Right hindlimb (tissue), 1 donor: Measurements from ENCODE around the gene CIAO1.
"Not testable (repeated sequence)": the region's sequence is repeated elsewhere in the genome, so short reads cannot be mapped to it uniquely, and the experiment has no call there.

ENCODE experiments used
- DNase-seq: peaks from one replicate; pipeline ENCODE4 v3.0.0-alpha.2; 2018

CIAO1 gene

DNA sequence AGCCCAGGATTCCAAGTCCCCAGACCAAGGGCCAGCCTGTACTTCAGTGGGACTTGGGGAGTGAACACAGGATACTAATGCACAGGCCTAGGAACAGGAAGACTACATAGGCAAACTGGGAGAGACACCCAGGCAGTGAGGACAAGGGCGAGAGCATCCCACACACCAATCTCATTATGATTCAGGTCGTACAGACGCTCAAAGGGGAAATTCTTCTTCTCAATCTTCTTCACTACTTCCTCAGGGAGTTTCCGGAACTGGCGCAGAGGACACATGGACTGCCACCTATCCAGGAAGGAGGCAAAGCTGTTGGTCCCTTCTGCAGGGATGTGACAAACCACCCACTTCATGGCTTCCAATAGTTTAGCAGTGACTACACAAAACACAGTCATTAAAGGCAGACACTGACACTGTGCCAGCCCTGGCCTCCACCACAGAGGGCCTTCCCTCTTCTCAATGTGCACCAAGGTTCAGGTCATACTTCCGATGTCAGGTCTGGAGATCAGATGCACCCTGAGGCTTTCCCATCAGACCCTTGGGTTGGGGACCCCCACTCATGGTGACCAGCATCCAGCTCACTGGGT lies 21.3 kb downstream of the CIAO1 start:
- DNase-seq: no peak

- DNase-seq: no peak
Observed at GRCh38 chr2:96291751-96292150, 25.7 kb downstream of the CIAO1 start.

DNA sequence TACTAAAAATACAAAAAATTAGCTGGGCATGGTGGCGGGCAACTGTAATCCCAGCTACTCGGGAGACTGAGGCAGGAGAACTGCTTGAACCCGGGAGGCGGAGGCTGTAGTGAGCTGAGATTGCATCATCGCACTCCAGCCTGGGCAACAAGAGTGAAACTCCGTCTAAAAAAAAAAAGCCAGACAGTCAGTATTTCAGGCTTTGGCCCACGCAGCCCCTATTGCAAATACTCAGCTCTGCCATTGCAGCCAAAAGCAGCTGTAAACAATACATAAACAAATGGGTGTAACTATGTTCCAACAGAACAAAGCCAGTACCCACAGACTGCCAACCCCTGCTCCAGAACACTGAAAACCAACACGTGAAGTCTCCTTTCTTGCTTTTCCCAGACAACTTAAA lies 28.2 kb downstream of the CIAO1 start:
- not testable (repeated sequence) for DNase-seq

- DNase-seq: no peak
Observed at GRCh38 chr2:96296925-96297324, 30.9 kb downstream of the CIAO1 start.

- no peak for DNase-seq
Observed at GRCh38 chr2:96301865-96302264, 35.8 kb downstream of the CIAO1 start.

- no peak for DNase-seq
Observed at GRCh38 chr2:96304606-96305005, 38.6 kb downstream of the CIAO1 start.

GRCh38 chr2:96305091-96305978 lies 39.3 kb downstream of the CIAO1 start, which contains the start of gene SNRNP200:
TSS of gene SNRNP200 (minus strand) at chr2:96305546. CDS start at chr2:96305437, 109 bp downstream.
- peak; percentile 91 for DNase-seq

DNA sequence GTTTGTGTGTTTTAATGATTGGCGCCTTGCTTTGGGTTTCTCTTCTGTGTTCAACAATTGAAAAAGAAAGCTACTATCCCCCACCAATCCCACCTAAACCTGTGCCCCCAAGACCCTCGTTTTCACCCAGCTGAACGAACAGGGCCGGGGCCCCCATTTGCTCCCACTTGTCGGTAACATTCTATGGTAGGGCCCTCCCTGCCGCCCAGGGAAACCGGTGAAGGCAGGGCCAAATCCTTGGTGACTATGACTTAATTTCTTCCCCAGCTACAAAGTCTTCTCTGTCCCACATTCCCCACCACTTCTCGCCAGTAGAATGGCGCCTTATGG lies 39.9 kb downstream of the CIAO1 start:
- DNase-seq: no peak

GRCh38 chr2:96306370-96306769 lies 40.3 kb downstream of the CIAO1 start:
- DNase-seq: no peak

GRCh38 chr2:96308248-96308647 lies 42.2 kb downstream of the CIAO1 start:
- no peak for DNase-seq

DNA sequence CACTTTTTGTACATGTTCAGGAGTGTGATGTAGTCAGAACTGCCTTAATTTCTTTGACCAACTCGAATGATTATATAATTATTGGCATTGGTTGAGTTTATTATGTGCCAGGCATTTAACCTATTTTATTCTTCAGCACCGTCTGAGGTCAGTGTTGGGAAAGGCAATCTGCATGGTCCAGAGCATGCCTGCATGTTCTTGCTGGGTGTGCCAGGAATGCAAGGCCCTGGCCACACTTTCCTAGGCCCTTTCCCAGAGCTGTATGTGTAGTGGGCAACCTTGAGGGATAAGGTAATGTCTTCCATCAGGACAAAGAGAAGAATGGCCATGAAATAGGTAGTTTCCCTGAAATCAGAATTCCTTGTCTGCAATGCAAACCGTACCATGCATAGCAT lies 49.0 kb downstream of the CIAO1 start:
- no peak for DNase-seq

DNA sequence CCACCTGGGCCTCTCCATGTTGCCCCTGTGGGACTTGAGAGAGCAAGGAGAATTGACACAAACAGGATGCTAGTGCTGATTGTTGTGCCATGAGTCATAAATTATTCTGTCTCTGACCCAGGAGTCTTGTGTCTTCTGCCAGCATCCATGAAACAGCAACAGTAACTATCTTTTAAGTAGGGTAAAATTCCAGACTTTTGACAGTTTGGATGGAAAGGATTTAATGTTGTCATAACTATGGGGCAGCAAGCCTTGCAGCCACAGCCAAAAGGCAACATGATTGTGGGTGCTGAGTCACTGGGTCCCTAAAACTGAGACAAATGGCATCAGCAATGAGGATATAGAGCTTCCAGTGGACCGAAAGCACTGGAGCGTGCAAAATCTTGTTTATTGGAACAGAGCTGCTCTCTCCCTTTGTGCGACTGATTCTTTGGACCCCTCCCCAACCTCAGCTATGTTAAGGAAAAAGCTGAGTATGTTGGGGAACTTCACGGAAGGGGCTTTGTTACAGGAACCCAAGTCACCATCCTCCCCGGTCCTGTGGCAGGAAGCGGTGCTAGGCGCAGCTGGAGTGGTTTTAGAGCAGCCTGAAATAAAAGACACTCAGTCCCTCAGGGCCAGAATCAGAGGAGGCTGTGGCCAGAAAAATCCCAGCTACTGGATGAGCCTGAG lies 49.5 kb downstream of the CIAO1 start:
- no peak for DNase-seq

DNA sequence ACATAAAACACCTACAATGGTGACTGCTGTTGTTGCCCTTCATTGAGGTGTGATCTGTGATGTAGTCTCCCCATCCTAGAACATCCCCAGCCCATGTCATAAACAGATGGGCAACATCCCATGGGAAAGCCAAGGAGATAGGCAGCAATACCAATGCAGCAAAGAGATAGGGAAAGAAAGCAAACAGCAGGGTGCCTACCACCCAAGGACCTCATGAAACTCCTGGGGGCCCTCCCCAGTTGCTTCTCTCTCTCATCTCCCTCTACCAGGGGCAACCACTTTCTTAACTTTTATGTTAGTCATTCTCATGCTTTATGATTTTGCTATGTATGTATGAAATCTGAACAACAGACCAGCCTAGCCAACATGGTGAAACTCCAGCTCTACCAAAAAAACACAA lies 51.0 kb downstream of the CIAO1 start:
- DNase-seq: no peak

DNA sequence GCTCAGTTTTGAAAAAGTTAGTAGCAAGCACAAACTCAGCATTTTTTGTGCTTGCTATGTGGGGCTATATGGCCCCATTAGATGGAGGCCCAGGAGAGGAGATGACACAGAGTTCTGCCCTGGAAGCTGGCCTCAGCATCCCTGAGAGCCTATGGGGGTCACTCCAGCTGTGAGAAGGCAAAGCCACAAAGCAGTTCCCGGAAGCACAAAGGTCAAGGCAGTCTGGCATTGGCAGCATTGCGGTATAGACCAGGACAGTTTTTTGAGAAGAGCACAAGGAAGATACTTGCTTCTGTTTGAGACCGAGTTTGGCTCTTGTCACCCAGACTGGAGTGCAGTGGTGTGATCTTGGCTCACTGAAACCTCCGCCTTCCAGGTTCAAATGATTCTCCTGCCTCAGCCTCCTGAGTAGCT lies 51.6 kb downstream of the CIAO1 start:
- DNase-seq: no peak

GRCh38 chr2:96318723-96319122 lies 52.7 kb downstream of the CIAO1 start:
- DNase-seq: no peak

- no peak for DNase-seq
Observed at GRCh38 chr2:96319396-96319795, 53.4 kb downstream of the CIAO1 start.

DNA sequence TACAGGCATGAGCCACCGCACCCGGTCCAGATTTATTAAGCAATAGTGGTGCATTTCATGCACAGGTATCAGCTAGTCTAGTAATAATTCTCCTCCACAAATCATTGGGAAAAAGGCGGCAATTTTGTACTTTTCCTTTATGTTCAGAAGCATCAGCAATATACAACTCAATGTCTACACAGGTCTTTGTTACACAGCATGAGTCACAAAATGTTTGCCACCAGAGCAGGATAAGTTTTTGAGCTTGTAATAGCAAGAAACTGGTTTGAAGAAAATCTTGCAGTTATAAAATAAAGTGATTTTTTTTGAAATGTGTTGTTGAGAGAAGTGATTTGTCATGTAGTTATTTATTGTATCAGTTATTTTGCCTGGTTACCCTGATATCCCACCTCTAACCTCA lies 54.3 kb downstream of the CIAO1 start:
- no peak for DNase-seq

GRCh38 chr2:96320728-96321622 lies 55.0 kb downstream of the CIAO1 start:
- DNase-seq: peak; percentile 40
